Adrenal gland (tissue), 5 donors: ENCODE measurements around the gene GPR50.

ENCODE experiments used
- POLR2A ChIP-seq, 2 donors: fragments of 450-650 bp; IDR thresholded peaks; one replicate each; pipeline ENCODE4 v1.6.1; 2017; ENCODE audit warnings: antibody characterized with exemption in 2 of 2, mild to moderate bottlenecking in 2 of 2, moderate library complexity in 1 of 2
- TF ChIP-seq, protein P1 (sequence below), 6 experiments: fragments of 450-650 bp in 4 of 6; fragments of 200-600 bp in 2 of 6; sonication (generic) in 1 of 6; IDR thresholded peaks; 1 replicate in 5 of 6; 2 replicates in 1 of 6; pipeline versions ENCODE4 v1.5.1 to v1.8.0; 2016 to 2021; ENCODE audit warnings: antibody characterized with exemption in 6 of 6, mild to moderate bottlenecking in 2 of 6, moderate library complexity in 1 of 6
- donor health status: DM: no; HTN: no; CAD: no.

DNA sequence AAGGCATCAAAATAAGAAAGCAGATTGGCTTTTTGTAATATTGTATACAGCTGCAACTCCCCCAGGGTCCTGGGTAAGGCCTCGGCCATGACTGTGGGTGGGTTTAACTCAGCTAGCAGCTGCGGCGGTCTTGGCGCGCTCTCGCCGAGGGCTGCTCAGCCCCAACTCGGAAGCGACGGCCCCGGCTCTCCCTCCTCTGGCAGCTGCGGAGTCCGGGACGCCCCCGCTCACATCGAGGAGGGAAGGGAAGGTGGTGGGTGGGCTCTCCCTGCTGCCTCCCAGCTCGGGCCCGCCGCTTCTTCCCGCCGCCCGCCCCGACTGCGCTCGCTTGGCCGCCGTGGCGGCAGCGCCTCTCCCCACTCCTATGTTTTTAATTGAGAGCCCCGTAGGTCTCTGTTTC, 51.2 kb downstream of the GPR50 start:
- TF ChIP-seq, protein P1, sequence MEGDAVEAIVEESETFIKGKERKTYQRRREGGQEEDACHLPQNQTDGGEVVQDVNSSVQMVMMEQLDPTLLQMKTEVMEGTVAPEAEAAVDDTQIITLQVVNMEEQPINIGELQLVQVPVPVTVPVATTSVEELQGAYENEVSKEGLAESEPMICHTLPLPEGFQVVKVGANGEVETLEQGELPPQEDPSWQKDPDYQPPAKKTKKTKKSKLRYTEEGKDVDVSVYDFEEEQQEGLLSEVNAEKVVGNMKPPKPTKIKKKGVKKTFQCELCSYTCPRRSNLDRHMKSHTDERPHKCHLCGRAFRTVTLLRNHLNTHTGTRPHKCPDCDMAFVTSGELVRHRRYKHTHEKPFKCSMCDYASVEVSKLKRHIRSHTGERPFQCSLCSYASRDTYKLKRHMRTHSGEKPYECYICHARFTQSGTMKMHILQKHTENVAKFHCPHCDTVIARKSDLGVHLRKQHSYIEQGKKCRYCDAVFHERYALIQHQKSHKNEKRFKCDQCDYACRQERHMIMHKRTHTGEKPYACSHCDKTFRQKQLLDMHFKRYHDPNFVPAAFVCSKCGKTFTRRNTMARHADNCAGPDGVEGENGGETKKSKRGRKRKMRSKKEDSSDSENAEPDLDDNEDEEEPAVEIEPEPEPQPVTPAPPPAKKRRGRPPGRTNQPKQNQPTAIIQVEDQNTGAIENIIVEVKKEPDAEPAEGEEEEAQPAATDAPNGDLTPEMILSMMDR (IDR thresholded peaks at IDR 0.05) = no peak
- no peak for TF ChIP-seq POLR2A (IDR thresholded peaks at IDR 0.05)
